Activated naive CD8-positive, alpha-beta T cell (primary cell): ENCODE data around the gene RBM38.
"Not testable (repeated sequence)": the region's sequence is repeated elsewhere in the genome, so short reads cannot be mapped to it uniquely, and the experiment has no call there.

Experiments used
- H3K27ac Mint-ChIP-seq: one replicate; pipeline ENCODE4 v1.8.0; 2021; ENCODE audit warnings: mixed read lengths
- H3K27me3 Mint-ChIP-seq: one replicate; pipeline ENCODE4 v1.8.0; 2021; ENCODE audit warnings: mixed read lengths
- H3K36me3 Mint-ChIP-seq: one replicate; pipeline ENCODE4 v1.8.0; 2021; ENCODE audit warnings: mixed read lengths
- H3K4me1 Mint-ChIP-seq: one replicate; pipeline ENCODE4 v1.8.0; 2021; ENCODE audit warnings: low read depth, mixed read lengths
- H3K4me3 Mint-ChIP-seq: one replicate; pipeline ENCODE4 v1.8.0; 2021; ENCODE audit warnings: mild to moderate bottlenecking, mixed read lengths
- H3K9me3 Mint-ChIP-seq: one replicate; pipeline ENCODE4 v1.8.0; 2021; ENCODE audit warnings: low read depth, mixed read lengths

Gene RBM38

DNA sequence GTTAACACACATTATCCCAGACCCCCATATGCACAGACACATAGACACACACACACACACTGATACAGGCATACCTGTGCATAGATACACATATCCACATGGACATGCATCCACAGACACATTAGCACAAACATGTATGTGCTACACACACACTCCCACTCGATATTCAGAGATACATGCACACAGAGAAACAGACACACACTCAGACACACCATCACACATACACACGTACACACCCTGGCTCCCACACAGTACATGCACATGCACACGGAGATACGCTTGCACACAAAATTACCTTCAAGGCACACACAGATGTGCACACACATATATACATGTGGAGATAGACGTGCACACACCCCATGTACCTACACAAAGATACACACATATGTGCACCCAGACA is 19.7 kb downstream of the RBM38 start:
- Mint-ChIP-seq H3K4me1 (peaks cover 12% of the 10 kb centered on the region), H3K27ac (peak overlapping the region; percentile 6), H3K36me3 (peaks cover 3% of the 10 kb centered on the region), H3K4me3 (no peak overlapping the region), H3K9me3 (no peaks in the 10 kb centered on the region), H3K27me3 (no peaks in the 10 kb centered on the region)

DNA sequence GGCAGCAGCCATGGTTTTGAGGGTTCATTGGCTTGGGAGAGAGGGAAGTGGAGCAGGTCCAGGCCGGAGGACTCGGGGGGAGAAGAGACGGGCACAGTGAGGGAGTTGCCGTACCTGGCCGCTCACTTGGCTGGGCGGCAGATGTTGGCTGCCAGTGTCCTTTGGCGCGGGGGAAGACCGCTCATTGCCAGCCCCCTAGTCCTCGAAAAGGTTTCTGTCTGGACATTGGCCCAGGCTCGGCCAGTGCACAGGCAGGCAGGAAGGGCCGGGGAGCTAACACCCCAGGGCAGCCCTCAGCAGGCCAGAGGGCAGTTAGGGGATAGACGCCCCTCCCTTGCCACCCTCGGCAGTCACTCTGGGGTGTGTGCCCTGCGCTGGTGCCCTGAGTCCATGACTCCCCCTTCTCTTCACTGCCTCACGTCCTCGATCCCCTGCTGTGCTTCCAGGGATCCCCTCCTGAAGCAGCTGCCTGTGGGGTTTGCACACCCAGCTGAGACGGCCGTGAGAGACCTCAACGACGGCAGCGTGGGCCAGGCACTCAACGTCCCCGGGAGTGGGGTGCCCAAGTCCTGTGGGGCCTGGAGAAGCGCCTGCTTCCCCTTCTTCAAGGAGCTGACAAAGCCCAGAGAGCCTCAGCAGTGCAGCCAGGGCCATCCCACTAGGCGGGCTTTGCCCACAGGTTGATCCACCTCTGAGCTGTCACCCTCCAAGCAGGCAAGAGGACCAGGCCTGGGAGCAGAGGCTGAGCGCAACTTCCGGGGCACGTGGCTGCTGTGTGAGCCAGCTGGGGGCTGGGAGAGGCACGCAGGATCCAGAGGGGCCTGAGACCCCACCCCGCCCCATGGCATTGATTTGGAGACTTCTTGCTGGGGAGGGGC is 20.4 kb downstream of the RBM38 start:
- Mint-ChIP-seq H3K4me3 (no peak overlapping the region), H3K36me3 (peaks cover 3% of the 10 kb centered on the region), H3K27ac (peak overlapping the region; percentile 6), H3K4me1 (peaks cover 13% of the 10 kb centered on the region), H3K9me3 (no peaks in the 10 kb centered on the region), H3K27me3 (no peaks in the 10 kb centered on the region)

- no peak overlapping the region for H3K4me3 Mint-ChIP-seq
- H3K9me3 Mint-ChIP-seq: no peaks in the 10 kb centered on the region
- peaks cover 10% of the 10 kb centered on the region for H3K4me1 Mint-ChIP-seq
- H3K27me3 Mint-ChIP-seq: no peaks in the 10 kb centered on the region
- no peak overlapping the region for H3K27ac Mint-ChIP-seq
- H3K36me3 Mint-ChIP-seq: peaks cover 3% of the 10 kb centered on the region
Measured at GRCh38 chr20:57412347-57413029, 21.3 kb downstream of the RBM38 start.

- Mint-ChIP-seq H3K36me3 (peaks cover 3% of the 10 kb centered on the region), H3K27ac (no peak overlapping the region), H3K4me1 (peaks cover 13% of the 10 kb centered on the region), H3K4me3 (no peak overlapping the region), H3K27me3 (no peaks in the 10 kb centered on the region), H3K9me3 (no peaks in the 10 kb centered on the region)
Measured at GRCh38 chr20:57413986-57414385, 22.8 kb downstream of the RBM38 start.

- H3K4me1 Mint-ChIP-seq: peaks cover 14% of the 10 kb centered on the region
- peaks cover 3% of the 10 kb centered on the region for H3K36me3 Mint-ChIP-seq
- no peaks in the 10 kb centered on the region for H3K27me3 Mint-ChIP-seq
- no peak overlapping the region for H3K27ac Mint-ChIP-seq
- H3K4me3 Mint-ChIP-seq: no peak overlapping the region
- H3K9me3 Mint-ChIP-seq: no peaks in the 10 kb centered on the region
Measured at GRCh38 chr20:57414867-57415592, 23.8 kb downstream of the RBM38 start.

- H3K27ac Mint-ChIP-seq: no peak overlapping the region
- peaks cover 14% of the 10 kb centered on the region for H3K4me1 Mint-ChIP-seq
- no peaks in the 10 kb centered on the region for H3K9me3 Mint-ChIP-seq
- H3K36me3 Mint-ChIP-seq: peaks cover 3% of the 10 kb centered on the region
- H3K27me3 Mint-ChIP-seq: no peaks in the 10 kb centered on the region
- no peak overlapping the region for H3K4me3 Mint-ChIP-seq
Measured at GRCh38 chr20:57415771-57416170, 24.6 kb downstream of the RBM38 start.

GRCh38 chr20:57416296-57417022 is 25.3 kb downstream of the RBM38 start:
- H3K36me3 Mint-ChIP-seq: no peaks in the 10 kb centered on the region
- no peak overlapping the region for H3K27ac Mint-ChIP-seq
- no peak overlapping the region for H3K4me3 Mint-ChIP-seq
- H3K27me3 Mint-ChIP-seq: no peaks in the 10 kb centered on the region
- peaks cover 9% of the 10 kb centered on the region for H3K4me1 Mint-ChIP-seq
- no peaks in the 10 kb centered on the region for H3K9me3 Mint-ChIP-seq

- Mint-ChIP-seq H3K9me3 (no peaks in the 10 kb centered on the region), H3K36me3 (no peaks in the 10 kb centered on the region), H3K4me1 (peaks cover 9% of the 10 kb centered on the region), H3K27ac (no peak overlapping the region), H3K4me3 (no peak overlapping the region), H3K27me3 (no peaks in the 10 kb centered on the region)
Measured at GRCh38 chr20:57417051-57417689, 26.0 kb downstream of the RBM38 start.

GRCh38 chr20:57417830-57418780 is 26.9 kb downstream of the RBM38 start:
- no peaks in the 10 kb centered on the region for H3K27me3 Mint-ChIP-seq
- H3K4me3 Mint-ChIP-seq: no peak overlapping the region
- H3K36me3 Mint-ChIP-seq: no peaks in the 10 kb centered on the region
- peaks cover 9% of the 10 kb centered on the region for H3K4me1 Mint-ChIP-seq
- no peaks in the 10 kb centered on the region for H3K9me3 Mint-ChIP-seq
- no peak overlapping the region for H3K27ac Mint-ChIP-seq

- H3K36me3 Mint-ChIP-seq, H3K27me3 Mint-ChIP-seq, H3K27ac Mint-ChIP-seq, H3K4me3 Mint-ChIP-seq, H3K9me3 Mint-ChIP-seq: not testable (repeated sequence)
- H3K4me1 Mint-ChIP-seq: peaks cover 16% of the 10 kb centered on the region
Measured at GRCh38 chr20:57419479-57419878, 28.3 kb downstream of the RBM38 start.

GRCh38 chr20:57420571-57421252 is 29.5 kb downstream of the RBM38 start:
- no peak overlapping the region for H3K27ac Mint-ChIP-seq
- H3K27me3 Mint-ChIP-seq: no peaks in the 10 kb centered on the region
- H3K4me3 Mint-ChIP-seq: no peak overlapping the region
- H3K9me3 Mint-ChIP-seq: no peaks in the 10 kb centered on the region
- no peaks in the 10 kb centered on the region for H3K36me3 Mint-ChIP-seq
- H3K4me1 Mint-ChIP-seq: peaks cover 24% of the 10 kb centered on the region

- Mint-ChIP-seq H3K9me3 (no peaks in the 10 kb centered on the region), H3K27me3 (no peaks in the 10 kb centered on the region), H3K36me3 (no peaks in the 10 kb centered on the region), H3K4me3 (no peak overlapping the region), H3K4me1 (peaks cover 28% of the 10 kb centered on the region), H3K27ac (no peak overlapping the region)
Measured at GRCh38 chr20:57421253-57422220, 30.3 kb downstream of the RBM38 start.
